GM12878 (cell line): ENCODE measurements around the gene TRIM9. TPM values are rescaled to one million over a fixed set of nuclear protein-coding genes. Genes with fewer than 3 reads are reported as not detected.

Source experiments
- ATAC-seq: fragments of 200-7000 bp; cut with Tn5 transposase; 3 replicates; pipeline ENCODE4 v1.9.1; 2020; ENCODE audit warnings: mild to moderate bottlenecking, moderate library complexity
- BruUV-seq: library from RNA; stranded (reverse); fragments of 400-500 nt; replicated peaks from 2 replicates; lab custom pipeline; 2021; lab: Mats Ljungman, UMichigan
- CTCF ChIA-PET: fragments of 300-600 bp; sonication (Branson Sonifier 250); formaldehyde crosslinking; extraction: SDS; loops from one replicate; lab custom pipeline; 2021; ENCODE audit warnings: inconsistent platforms; lab: Yijun Ruan, JAX
- POLR2A ChIA-PET: fragments of 350-600 bp; formaldehyde crosslinking; extraction: SDS; loops from one replicate; lab custom pipeline; 2021; ENCODE audit warnings: inconsistent platforms; lab: Charles Lee
- RAD21 ChIA-PET: fragments of 300-600 bp; sonication (Branson Sonifier 250); formaldehyde crosslinking; loops from one replicate; lab custom pipeline; 2023; ENCODE audit warnings: antibody characterized with exemption; ENCODE audit not compliant: unreplicated experiment; lab: Charles Lee
- SMC1A ChIA-PET: fragments of 300-600 bp; sonication (Branson Sonifier 250); formaldehyde crosslinking; loops from one replicate; lab custom pipeline; 2023; ENCODE audit not compliant: unreplicated experiment, uncharacterized antibody; lab: Charles Lee
- DNase-seq: peaks from one replicate; pipeline ENCODE4 v3.0.0-alpha.2; 2011; ENCODE audit warnings: low read depth, low spot score
- FAIRE-seq: peaks from 3 replicates; lab custom pipeline; 2011; peaks lifted over from hg19 to GRCh38; lab: Jason Lieb, UNC
- H2AFZ ChIP-seq: 2 replicates; pipeline ENCODE4 v1.6.0; 2011; ENCODE audit warnings: low read depth, low read length, control low read depth; ENCODE audit not compliant: control insufficient read depth
- H3K27ac ChIP-seq: 2 replicates; pipeline ENCODE4 v1.5.1; 2011; ENCODE audit warnings: control low read depth; ENCODE audit not compliant: control insufficient read depth, insufficient read depth
- H3K27me3 ChIP-seq, 2 experiments: replicated peaks in 1 of 2; 2 replicates each; pipeline versions ENCODE4 v1.6.0 to v1.6.1; 2011; ENCODE audit warnings: low read length in 1 of 2; ENCODE audit not compliant: control insufficient read depth in 2 of 2, insufficient read depth in 2 of 2
- H3K36me3 ChIP-seq, 2 experiments: 2 replicates each; pipeline ENCODE4 v1.5.1; 2011; ENCODE audit warnings: low read length in 1 of 2; ENCODE audit not compliant: control insufficient read depth in 2 of 2, insufficient read depth in 2 of 2
- H3K4me1 ChIP-seq: 2 replicates; pipeline ENCODE4 v1.6.1; 2011; ENCODE audit warnings: mild to moderate bottlenecking, low read length, moderate library complexity, mixed read lengths; ENCODE audit not compliant: control insufficient read depth, insufficient read depth
- H3K4me2 ChIP-seq: 2 replicates; pipeline ENCODE4 v1.6.0; 2011; ENCODE audit warnings: control low read depth; ENCODE audit not compliant: control insufficient read depth, insufficient read depth
- H3K4me3 ChIP-seq: fragments of 200-600 bp; sonication (generic); 2 replicates; pipeline ENCODE4 v1.5.1; 2016
- H3K79me2 ChIP-seq: 2 replicates; pipeline ENCODE4 v1.6.0; 2011; ENCODE audit warnings: low read length; ENCODE audit not compliant: control insufficient read depth, insufficient read depth
- H3K9ac ChIP-seq: 2 replicates; pipeline ENCODE4 v1.8.0; 2011; ENCODE audit warnings: low read length, control low read depth, mixed read lengths; ENCODE audit not compliant: control insufficient read depth, insufficient read depth
- H3K9me3 ChIP-seq: replicated peaks from 3 replicates; pipeline ENCODE4 v1.5.1; 2011; ENCODE audit warnings: mild to moderate bottlenecking, low read length; ENCODE audit not compliant: control insufficient read depth, insufficient read depth
- H4K20me1 ChIP-seq: 2 replicates; pipeline ENCODE4 v1.6.0; 2011; ENCODE audit not compliant: control insufficient read depth, insufficient read depth
- CREB1 ChIP-seq: IDR thresholded peaks from 2 replicates; pipeline ENCODE4 v1.6.1; 2012; ENCODE audit warnings: low read depth, mild to moderate bottlenecking, inconsistent platforms
- ELK1 ChIP-seq: IDR thresholded peaks from 2 replicates; pipeline ENCODE4 v1.6.1; 2012; ENCODE audit warnings: low read depth, low read length, improper control_type of control experiment
- EP300 ChIP-seq, 2 experiments: fragments of 150-350 bp in 1 of 2; IDR thresholded peaks; 2 replicates each; pipeline ENCODE4 v1.6.1; 2011 to 2012; ENCODE audit warnings: low read depth in 2 of 2, low read length in 2 of 2, borderline replicate concordance in 1 of 2, improper control_type of control experiment in 1 of 2, inconsistent platforms in 1 of 2; ENCODE audit not compliant: control insufficient read depth in 1 of 2
- FOXK2 ChIP-seq: fragments of 450-650 bp; IDR thresholded peaks from 2 replicates; pipeline ENCODE4 v1.6.1; 2017; ENCODE audit warnings: mild to moderate bottlenecking, moderate library complexity
- GABPA ChIP-seq: IDR thresholded peaks from 2 replicates; pipeline ENCODE4 v1.6.1; 2014; ENCODE audit warnings: antibody characterized with exemption, low read depth, mild to moderate bottlenecking, inconsistent platforms
- IKZF1 ChIP-seq: fragments of 450-650 bp; conservative IDR thresholded peaks from 2 replicates; pipeline ENCODE4 v1.6.1; 2017; ENCODE audit warnings: antibody characterized with exemption, mild to moderate bottlenecking
- JUNB ChIP-seq: IDR thresholded peaks from 2 replicates; pipeline ENCODE4 v1.6.1; 2016; ENCODE audit warnings: antibody characterized with exemption, mild to moderate bottlenecking
- KAT2A ChIP-seq: conservative IDR thresholded peaks from 2 replicates; pipeline ENCODE4 v1.6.1; 2011; ENCODE audit warnings: low read depth, low read length; ENCODE audit not compliant: control insufficient read depth
- NKRF ChIP-seq: fragments of 450-650 bp; conservative IDR thresholded peaks from 2 replicates; pipeline ENCODE4 v1.6.1; 2017; ENCODE audit warnings: mild to moderate bottlenecking, moderate library complexity
- PRDM15 ChIP-seq: fragments of 450-650 bp; formaldehyde crosslinking; IDR thresholded peaks from 2 replicates; pipeline ENCODE4 v1.4.0; 2020; ENCODE audit warnings: mild to moderate bottlenecking, moderate library complexity
- SMAD1 ChIP-seq: fragments of 450-650 bp; IDR thresholded peaks from 2 replicates; pipeline ENCODE4 v1.6.1; 2018; ENCODE audit warnings: mild to moderate bottlenecking, low read depth; ENCODE audit not compliant: partially characterized antibody
- TCF3 ChIP-seq: IDR thresholded peaks from 2 replicates; pipeline ENCODE4 v1.6.1; 2012; ENCODE audit warnings: low read depth, mild to moderate bottlenecking, low read length, borderline replicate concordance; ENCODE audit not compliant: insufficient read depth
- ZNF274 ChIP-seq: IDR thresholded peaks from one replicate; pipeline ENCODE4 v1.8.0; 2011; ENCODE audit not compliant: insufficient read length, insufficient read depth
- ZNF384 ChIP-seq: IDR thresholded peaks from 2 replicates; pipeline ENCODE4 v1.6.1; 2012; ENCODE audit warnings: low read depth, mild to moderate bottlenecking, low read length, improper control_type of control experiment, borderline replicate concordance
- WGBS: methylation state at CpG from one replicate; pipeline ENCODE4 v1.1.6; 2016; ENCODE audit warnings: low lambda C conversion rate; ENCODE audit not compliant: insufficient replicate concordance, insufficient coverage; ENCODE audit errors: missing lambda C conversion rate; 5-methylcytosine and 5-hydroxymethylcytosine counted together
- in situ Hi-C: fragments of 300-500 bp; cut with MboI; formaldehyde crosslinking; loops from 9 replicates; pipeline ENCODE4 v1.14.3; 2018; ENCODE audit warnings: mixed read lengths
- intact Hi-C: fragments of 100-400 bp; cut with micrococcal nuclease; formaldehyde crosslinking; loops from one replicate; pipeline ENCODE4 v1.14.2; 2022; ENCODE audit not compliant: unreplicated experiment
- polyA plus RNA-seq, 11 experiments: library from polyadenylated mRNA; depleted of rRNA in 4 of 11; unstranded in 6 of 11; stranded (reverse) in 5 of 11; fragments of >200 nt; fragmentation: Nextera tagmentation in 4 of 11; fragmentation: Illumina TruSeq in 1 of 11; extraction: Ambion mirVana in 4 of 11; extraction: Trizol in 1 of 11; gene quantifications; 1 replicate in 1 of 11; 2 replicates in 10 of 11; pipeline versions ENCODE4 v1.2.1 to v1.2.3, GENCODE V29; 2011 to 2016; ENCODE audit warnings: inconsistent platforms in 2 of 11, missing spikeins in 2 of 11, low read depth in 1 of 11
- total RNA-seq, 4 experiments: library from RNA; depleted of rRNA in 3 of 4; stranded (reverse); fragments of >200 nt in 3 of 4; fragmentation: Illumina TruSeq in 1 of 4; extraction: Trizol in 1 of 4; gene quantifications; 2 replicates each; pipeline versions ENCODE4 v1.2.1 to v1.2.3, GENCODE V29; 2013 to 2021
- TF ChIP-seq, protein P1 (sequence below): fragments of 450-650 bp; formaldehyde crosslinking; IDR thresholded peaks from 2 replicates; pipeline ENCODE4 v1.5.0; 2022; ENCODE audit warnings: mild to moderate bottlenecking, missing genetic modification characterization

Gene TRIM9
- total and polyA plus RNA-seq, 10 of the 15 experiments (the other 5 are each of a cell fraction or from before 2014, with no cell fraction given), result 0.04 to 0.18 (median 0.11) TPM; not detected in 2

DNA sequence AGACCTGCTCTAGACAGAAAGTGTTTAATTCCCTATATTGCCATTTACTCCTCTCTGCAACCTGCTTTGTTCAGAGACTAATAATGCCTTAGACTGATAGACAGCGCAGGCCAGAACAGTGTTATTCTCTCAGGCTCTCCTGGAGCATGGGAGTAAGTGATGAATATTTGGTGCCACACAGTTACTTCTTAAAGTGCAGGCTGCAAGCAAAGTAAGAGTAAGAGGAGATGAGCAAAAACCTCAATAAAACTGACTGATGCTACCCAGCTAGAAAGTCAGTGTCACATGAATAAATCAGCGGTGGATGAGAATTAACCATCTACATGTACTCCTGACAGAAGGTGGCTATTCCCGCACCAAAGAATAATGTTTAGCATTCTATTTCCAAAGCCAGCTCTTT lies 9.9 kb downstream of the TRIM9 start:
- intact Hi-C loops (no loop called here), in situ Hi-C loops (no loop called here)
- WGBS, result 91% methylated on average over 3 of the region's 3 CpGs
- Histone ChIP-seq H3K9me3 (no peaks in the 10 kb centered on the region), H4K20me1 (no peaks in the 10 kb centered on the region), H3K4me2 (no peak overlapping the region), H3K36me3 (no peaks in the 10 kb centered on the region), H3K27ac (no peak overlapping the region), H3K79me2 (no peaks in the 10 kb centered on the region), H3K4me3 (no peak overlapping the region), H3K9ac (no peak overlapping the region), H3K27me3 (no peaks in the 10 kb centered on the region), H2AFZ (no peak overlapping the region), H3K4me1 (no peaks in the 10 kb centered on the region)
- no peak for FAIRE-seq
- DNase-seq, result no peak
- no TSS peak for BruUV-seq
- RAD21 ChIA-PET, result no interaction called here
- ATAC-seq, result no peak
- POLR2A ChIA-PET, result no interaction called here
- CTCF ChIA-PET, result no interaction called here
- SMC1A ChIA-PET, result no interaction called here
- TF ChIP-seq, protein P1, sequence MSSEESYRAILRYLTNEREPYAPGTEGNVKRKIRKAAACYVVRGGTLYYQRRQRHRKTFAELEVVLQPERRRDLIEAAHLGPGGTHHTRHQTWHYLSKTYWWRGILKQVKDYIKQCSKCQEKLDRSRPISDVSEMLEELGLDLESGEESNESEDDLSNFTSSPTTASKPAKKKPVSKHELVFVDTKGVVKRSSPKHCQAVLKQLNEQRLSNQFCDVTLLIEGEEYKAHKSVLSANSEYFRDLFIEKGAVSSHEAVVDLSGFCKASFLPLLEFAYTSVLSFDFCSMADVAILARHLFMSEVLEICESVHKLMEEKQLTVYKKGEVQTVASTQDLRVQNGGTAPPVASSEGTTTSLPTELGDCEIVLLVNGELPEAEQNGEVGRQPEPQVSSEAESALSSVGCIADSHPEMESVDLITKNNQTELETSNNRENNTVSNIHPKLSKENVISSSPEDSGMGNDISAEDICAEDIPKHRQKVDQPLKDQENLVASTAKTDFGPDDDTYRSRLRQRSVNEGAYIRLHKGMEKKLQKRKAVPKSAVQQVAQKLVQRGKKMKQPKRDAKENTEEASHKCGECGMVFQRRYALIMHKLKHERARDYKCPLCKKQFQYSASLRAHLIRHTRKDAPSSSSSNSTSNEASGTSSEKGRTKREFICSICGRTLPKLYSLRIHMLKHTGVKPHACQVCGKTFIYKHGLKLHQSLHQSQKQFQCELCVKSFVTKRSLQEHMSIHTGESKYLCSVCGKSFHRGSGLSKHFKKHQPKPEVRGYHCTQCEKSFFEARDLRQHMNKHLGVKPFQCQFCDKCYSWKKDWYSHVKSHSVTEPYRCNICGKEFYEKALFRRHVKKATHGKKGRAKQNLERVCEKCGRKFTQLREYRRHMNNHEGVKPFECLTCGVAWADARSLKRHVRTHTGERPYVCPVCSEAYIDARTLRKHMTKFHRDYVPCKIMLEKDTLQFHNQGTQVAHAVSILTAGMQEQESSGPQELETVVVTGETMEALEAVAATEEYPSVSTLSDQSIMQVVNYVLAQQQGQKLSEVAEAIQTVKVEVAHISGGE, result no peak
- TF ChIP-seq NKRF (no peak), GABPA (no peak), PRDM15 (CRISPR knock-in tag) (no peak), FOXK2 (no peak), ZNF274 (no peak), KAT2A (no peak), ZNF384 (no peak), EP300 (IDR thresholded peaks at IDR 0.05; ENCODE audit: borderline replicate concordance in 1 of 2, control insufficient read depth in 1 of 2, low read depth in 2 of 2, low read length in 2 of 2) (no peak), IKZF1 (no peak), TCF3 (no peak), ELK1 (no peak), SMAD1 (no peak), CREB1 (no peak), JUNB (no peak)
